Lung (tissue), 12 donors: ENCODE measurements around the gene CHMP1B. TPM values are rescaled to one million over a fixed set of nuclear protein-coding genes. Genes with fewer than 3 reads are reported as not detected.

Experiments used
- ATAC-seq: fragments of 200-7000 bp; cut with Tn5 transposase; one replicate; pipeline ENCODE4 v1.9.1; 2020; ENCODE audit warnings: moderate number of reproducible peaks; ENCODE audit not compliant: insufficient read depth, low FRiP score
- DNase-seq, 3 donors: peaks; one replicate each; pipeline ENCODE4 v3.0.0-alpha.2; 2013 to 2017
- H3K27ac ChIP-seq, 2 donors: one replicate each; pipeline ENCODE4 v1.5.1; 2013; ENCODE audit warnings: mild to moderate bottlenecking in 2 of 2, moderate library complexity in 2 of 2, control low read depth in 1 of 2, inconsistent platforms in 1 of 2, low read depth in 1 of 2, low read length in 1 of 2
- H3K27me3 ChIP-seq, 3 donors: one replicate each; pipeline ENCODE4 v1.5.1; 2013; ENCODE audit warnings: low read length in 2 of 3; ENCODE audit not compliant: control insufficient read depth in 3 of 3, insufficient read depth in 3 of 3
- H3K36me3 ChIP-seq, 4 donors: one replicate each; pipeline ENCODE4 v1.5.1; 2013; ENCODE audit warnings: low read length in 4 of 4, mild to moderate bottlenecking in 1 of 4, moderate library complexity in 1 of 4; ENCODE audit not compliant: control insufficient read depth in 4 of 4, insufficient read depth in 4 of 4
- H3K4me1 ChIP-seq, 5 donors: one replicate each; pipeline ENCODE4 v1.5.1; 2013; ENCODE audit warnings: low read length in 5 of 5, mild to moderate bottlenecking in 2 of 5, moderate library complexity in 1 of 5; ENCODE audit not compliant: control insufficient read depth in 5 of 5, insufficient read depth in 5 of 5
- H3K4me3 ChIP-seq: one replicate; pipeline ENCODE4 v1.5.1; 2013; ENCODE audit warnings: mild to moderate bottlenecking, control low read depth, moderate library complexity
- H3K9ac ChIP-seq, 2 donors: one replicate each; pipeline ENCODE4 v1.5.1; 2013; ENCODE audit warnings: low read length in 2 of 2, control low read depth in 1 of 2; ENCODE audit not compliant: insufficient read depth in 1 of 2
- H3K9me3 ChIP-seq, 4 donors: one replicate each; pipeline ENCODE4 v1.5.1; 2013; ENCODE audit warnings: low read length in 3 of 4, mild to moderate bottlenecking in 1 of 4, moderate library complexity in 1 of 4; ENCODE audit not compliant: control insufficient read depth in 4 of 4, insufficient read depth in 3 of 4
- CTCF ChIP-seq: IDR thresholded peaks from 2 replicates; pipeline ENCODE4 v1.5.1; 2012; ENCODE audit warnings: mild to moderate bottlenecking; ENCODE audit errors: control extremely low read depth, extremely low read depth
- WGBS, 2 donors: extraction: QIAGEN DNeasy Blood & Tissue Kit; methylation state at CpG; one replicate each; pipeline ENCODE4 v1.1.7; 2013; 5-methylcytosine and 5-hydroxymethylcytosine counted together
- polyA plus RNA-seq, 2 donors: library from polyadenylated mRNA; stranded (reverse); fragments of 200-250 nt; gene quantifications; one replicate each; pipeline ENCODE4 v1.2.1, GENCODE V29; 2013
- total RNA-seq, 2 donors: library from RNA; depleted of rRNA in 1 of 2; stranded (reverse); fragments of >200 nt in 1 of 2; gene quantifications; one replicate each; pipeline ENCODE4 v1.2.1, GENCODE V29; 2014 to 2021
- donor health status: control.
- donor health status: control.
- donor health status: Bipolar disorder and iron deficiency.
- donor health status: healthy.
- donor health status: DM: yes; HTN: yes; CAD: no.

The CHMP1B gene
- total and polyA plus RNA-seq, 4 donors = 34.6 to 56.2 (median 40.3) TPM

- Histone ChIP-seq H3K27ac (no peak overlapping the region), H3K27me3 (no peaks in the 10 kb centered on the region), H3K4me1 (peaks cover 0 to 2% (median 0%) of the 10 kb centered on the region in 5 donors), H3K9me3 (peaks cover 0 to 3% (median 0%) of the 10 kb centered on the region in 4 donors), H3K36me3 (no peaks in the 10 kb centered on the region), H3K4me3 (no peak overlapping the region), H3K9ac (no peak overlapping the region)
- TF ChIP-seq CTCF = no peak
- DNase-seq = no peak
- 81 to 84% methylated on average over 15 of the region's 15 CpGs for WGBS, 2 donors
- no peak for ATAC-seq
Observed at GRCh38 chr18:11873670-11874340, 22.6 kb downstream of the CHMP1B start.

GRCh38 chr18:11874676-11875075 is 23.5 kb downstream of the CHMP1B start:
- Histone ChIP-seq H3K27ac (no peak overlapping the region), H3K36me3 (no peaks in the 10 kb centered on the region), H3K9me3 (peaks cover 0 to 3% (median 0%) of the 10 kb centered on the region in 4 donors), H3K9ac (no peak overlapping the region), H3K27me3 (no peaks in the 10 kb centered on the region), H3K4me3 (no peak overlapping the region), H3K4me1 (peaks cover 0 to 2% (median 0%) of the 10 kb centered on the region in 5 donors)
- WGBS, 2 donors = 86 to 90% methylated on average over 8 of the region's 8 CpGs
- ATAC-seq = no peak
- TF ChIP-seq CTCF = no peak
- DNase-seq = no peak

- H3K9me3 ChIP-seq = peaks cover 0 to 3% (median 0%) of the 10 kb centered on the region in 4 donors
- peaks cover 0 to 3% (median 0%) of the 10 kb centered on the region in 4 donors for H3K36me3 ChIP-seq
- no peak overlapping the region for H3K4me3 ChIP-seq
- H3K9ac ChIP-seq = no peak overlapping the region
- H3K27ac ChIP-seq = no peak overlapping the region
- TF ChIP-seq CTCF = no peak
- ATAC-seq = no peak
- H3K4me1 ChIP-seq = peaks cover 0 to 2% (median 0%) of the 10 kb centered on the region in 5 donors
- WGBS, 2 donors = 72 to 86% methylated on average over 10 of the region's 10 CpGs
- DNase-seq = no peak
- H3K27me3 ChIP-seq = no peaks in the 10 kb centered on the region
Observed at GRCh38 chr18:11877497-11878135, 26.4 kb downstream of the CHMP1B start.
